Measurements from ENCODE around the gene ADORA2B. TPM values are rescaled to one million over a fixed set of nuclear protein-coding genes. Genes with fewer than 3 reads are reported as not detected.

The ADORA2B gene
- total RNA-seq, 1 donor from 2014 or later, result 1.9 TPM

DNA sequence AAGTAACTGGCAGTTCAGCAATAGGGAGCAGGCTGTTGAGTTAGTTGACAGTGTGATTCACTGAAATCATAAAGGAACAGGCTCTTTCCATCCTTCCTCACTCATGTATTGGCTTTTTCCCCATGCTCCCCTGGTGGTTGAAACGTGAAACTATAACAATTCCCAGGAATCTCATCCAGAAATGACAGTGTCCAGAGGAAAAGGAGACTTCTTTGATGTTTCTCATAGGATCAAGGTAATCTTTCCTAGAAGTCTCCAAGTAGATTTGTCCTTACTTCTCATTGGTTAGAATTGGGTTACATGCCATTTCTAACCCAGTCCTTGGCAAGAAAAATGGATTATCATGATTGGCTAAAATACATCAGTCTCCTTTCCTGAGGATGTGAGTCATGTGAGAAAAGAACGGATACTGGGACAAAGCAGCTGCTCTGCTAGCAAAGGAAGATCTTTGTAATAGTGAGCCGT lies 69.0 kb downstream of the ADORA2B start:
- Mint-ChIP-seq H3K36me3 (peaks cover 26% of the 10 kb centered on the region), H3K9me3 (no peaks in the 10 kb centered on the region), H3K27me3 (ENCODE audit: insufficient read depth, low read depth) (no peaks in the 10 kb centered on the region), H3K4me1 (no peaks in the 10 kb centered on the region), H3K27ac (no peak overlapping the region), H3K4me3 (no peak overlapping the region)
- DNase-seq (ENCODE audit: low spot score), result peak; percentile 24
- Histone ChIP-seq H3K27me3 (no peaks in the 10 kb centered on the region), H2AFZ (replicated peaks) (no peak overlapping the region), H3K9me3 (ENCODE audit: low read depth) (no peaks in the 10 kb centered on the region), H3K4me2 (no peak overlapping the region), H3K79me2 (ENCODE audit: low read depth) (peaks cover 25% of the 10 kb centered on the region), H3F3A (ENCODE audit: low read depth) (no peaks in the 10 kb centered on the region), H3K4me1 (no peaks in the 10 kb centered on the region), H4K20me1 (ENCODE audit: low read depth) (peaks cover 7% of the 10 kb centered on the region), H3K27ac (no peak overlapping the region), H3K36me3 (peaks cover 16% of the 10 kb centered on the region), H3K9ac (no peak overlapping the region), H3K4me3 (no peak overlapping the region)
- TF ChIP-seq EZH2phosphoT487 (IDR thresholded peaks at IDR 0.05) (no peak), EZH2 (IDR thresholded peaks at IDR 0.05) (no peak)
- TF ChIP-seq, protein P1, sequence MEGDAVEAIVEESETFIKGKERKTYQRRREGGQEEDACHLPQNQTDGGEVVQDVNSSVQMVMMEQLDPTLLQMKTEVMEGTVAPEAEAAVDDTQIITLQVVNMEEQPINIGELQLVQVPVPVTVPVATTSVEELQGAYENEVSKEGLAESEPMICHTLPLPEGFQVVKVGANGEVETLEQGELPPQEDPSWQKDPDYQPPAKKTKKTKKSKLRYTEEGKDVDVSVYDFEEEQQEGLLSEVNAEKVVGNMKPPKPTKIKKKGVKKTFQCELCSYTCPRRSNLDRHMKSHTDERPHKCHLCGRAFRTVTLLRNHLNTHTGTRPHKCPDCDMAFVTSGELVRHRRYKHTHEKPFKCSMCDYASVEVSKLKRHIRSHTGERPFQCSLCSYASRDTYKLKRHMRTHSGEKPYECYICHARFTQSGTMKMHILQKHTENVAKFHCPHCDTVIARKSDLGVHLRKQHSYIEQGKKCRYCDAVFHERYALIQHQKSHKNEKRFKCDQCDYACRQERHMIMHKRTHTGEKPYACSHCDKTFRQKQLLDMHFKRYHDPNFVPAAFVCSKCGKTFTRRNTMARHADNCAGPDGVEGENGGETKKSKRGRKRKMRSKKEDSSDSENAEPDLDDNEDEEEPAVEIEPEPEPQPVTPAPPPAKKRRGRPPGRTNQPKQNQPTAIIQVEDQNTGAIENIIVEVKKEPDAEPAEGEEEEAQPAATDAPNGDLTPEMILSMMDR (IDR thresholded peaks at IDR 0.05), result peak; percentile 53

DNA sequence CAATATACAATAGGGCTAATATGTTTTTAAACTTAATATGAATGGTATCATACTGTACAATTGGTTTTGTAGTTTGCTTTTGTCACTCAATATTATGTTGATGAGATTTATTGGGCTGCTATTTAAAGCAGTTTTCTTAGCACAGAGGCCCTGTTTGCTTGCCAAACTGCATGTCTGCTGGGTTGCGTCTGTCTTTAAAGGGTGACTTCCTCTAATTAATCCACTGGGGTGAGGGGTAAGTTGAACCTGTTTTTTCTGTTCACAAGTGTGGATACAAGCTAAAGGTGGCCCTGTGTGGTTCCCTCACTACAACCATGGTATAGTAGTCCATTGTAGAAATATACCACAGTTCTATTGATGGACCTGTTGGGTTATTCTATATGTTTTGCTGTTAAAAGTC lies 74.4 kb downstream of the ADORA2B start:
- no peak overlapping the region for H3K27ac Mint-ChIP-seq
- peaks cover 20% of the 10 kb centered on the region for H3K36me3 ChIP-seq
- H3K9me3 Mint-ChIP-seq, result no peaks in the 10 kb centered on the region
- no peaks in the 10 kb centered on the region for H3K4me1 Mint-ChIP-seq
- H3K9me3 ChIP-seq (ENCODE audit: low read depth), result no peaks in the 10 kb centered on the region
- peaks cover 31% of the 10 kb centered on the region for H3K79me2 ChIP-seq (ENCODE audit: low read depth)
- no peak for TF ChIP-seq EZH2phosphoT487 (IDR thresholded peaks at IDR 0.05)
- peaks cover 38% of the 10 kb centered on the region for H3K36me3 Mint-ChIP-seq
- H3K4me2 ChIP-seq, result no peak overlapping the region
- H2AFZ ChIP-seq (replicated peaks), result no peak overlapping the region
- no peaks in the 10 kb centered on the region for H3F3A ChIP-seq (ENCODE audit: low read depth)
- H3K4me3 Mint-ChIP-seq, result no peak overlapping the region
- no peaks in the 10 kb centered on the region for H3K4me1 ChIP-seq
- no peak for DNase-seq (ENCODE audit: low spot score)
- no peaks in the 10 kb centered on the region for H3K27me3 ChIP-seq
- no peak overlapping the region for H3K9ac ChIP-seq
- no peaks in the 10 kb centered on the region for H4K20me1 ChIP-seq (ENCODE audit: low read depth)
- H3K27ac ChIP-seq, result no peak overlapping the region
- H3K4me3 ChIP-seq, result no peak overlapping the region
- H3K27me3 Mint-ChIP-seq (ENCODE audit: insufficient read depth, low read depth), result no peaks in the 10 kb centered on the region

DNA sequence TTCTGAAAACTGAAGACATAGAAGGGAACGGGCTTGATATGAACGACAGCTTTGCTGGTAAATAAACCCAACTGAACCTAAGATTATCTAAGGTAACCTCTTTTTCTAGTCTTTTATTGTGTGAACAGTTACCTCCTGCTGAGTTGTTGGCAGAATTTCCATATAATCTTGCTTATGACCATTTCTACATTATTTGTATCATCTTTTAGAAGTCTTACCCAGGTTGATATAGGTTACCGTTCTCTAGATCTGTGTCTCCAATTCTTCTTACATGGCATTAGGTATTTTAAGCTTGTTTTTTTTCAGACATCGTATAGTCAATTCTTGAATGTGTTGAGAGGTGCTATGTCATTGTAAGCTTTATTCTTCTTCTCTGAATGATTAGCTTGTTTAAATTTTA lies 79.0 kb downstream of the ADORA2B start:
- H3K36me3 ChIP-seq, result peaks cover 15% of the 10 kb centered on the region
- peaks cover 20% of the 10 kb centered on the region for H3K79me2 ChIP-seq (ENCODE audit: low read depth)
- Mint-ChIP-seq H3K4me1 (no peaks in the 10 kb centered on the region), H3K4me3 (no peak overlapping the region), H3K36me3 (peaks cover 49% of the 10 kb centered on the region), H3K9me3 (no peaks in the 10 kb centered on the region), H3K27ac (no peak overlapping the region), H3K27me3 (ENCODE audit: insufficient read depth, low read depth) (no peaks in the 10 kb centered on the region)
- no peak overlapping the region for H3K4me3 ChIP-seq
- no peak overlapping the region for H3K4me2 ChIP-seq
- TF ChIP-seq, protein P1 (IDR thresholded peaks at IDR 0.05), result no peak
- TF ChIP-seq EZH2 (IDR thresholded peaks at IDR 0.05) (no peak), EZH2phosphoT487 (IDR thresholded peaks at IDR 0.05) (no peak)
- no peaks in the 10 kb centered on the region for H3K4me1 ChIP-seq
- H4K20me1 ChIP-seq (ENCODE audit: low read depth), result no peaks in the 10 kb centered on the region
- H3K9ac ChIP-seq, result no peak overlapping the region
- no peaks in the 10 kb centered on the region for H3K27me3 ChIP-seq
- no peak for DNase-seq (ENCODE audit: low spot score)
- no peak overlapping the region for H3K27ac ChIP-seq
- no peak overlapping the region for H2AFZ ChIP-seq (replicated peaks)
- no peaks in the 10 kb centered on the region for H3K9me3 ChIP-seq (ENCODE audit: low read depth)
- H3F3A ChIP-seq (ENCODE audit: low read depth), result no peaks in the 10 kb centered on the region

DNA sequence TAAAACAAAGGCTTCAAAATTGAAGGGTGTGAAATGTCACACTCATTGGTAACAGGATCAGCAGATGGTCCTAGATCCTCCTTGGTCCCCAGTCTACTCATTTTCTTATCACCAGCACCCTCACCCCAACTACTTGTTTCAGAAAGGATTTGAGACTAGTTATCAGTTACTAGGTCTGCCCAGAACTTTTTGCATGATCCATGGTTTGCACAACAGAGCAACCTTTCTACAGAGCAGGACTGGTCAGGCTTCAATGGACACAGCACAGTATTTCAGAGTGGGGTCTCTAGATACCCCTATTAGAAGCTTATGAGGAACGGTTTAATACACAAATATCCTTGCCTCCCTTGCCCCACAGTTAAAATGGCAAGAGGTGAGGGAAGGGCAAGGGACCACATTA lies 80.3 kb downstream of the ADORA2B start:
- Histone ChIP-seq H2AFZ (replicated peaks) (no peak overlapping the region), H3K4me1 (no peaks in the 10 kb centered on the region), H4K20me1 (ENCODE audit: low read depth) (no peaks in the 10 kb centered on the region), H3K27me3 (no peaks in the 10 kb centered on the region), H3K9me3 (ENCODE audit: low read depth) (no peaks in the 10 kb centered on the region), H3K79me2 (ENCODE audit: low read depth) (peaks cover 16% of the 10 kb centered on the region), H3K9ac (no peak overlapping the region), H3K36me3 (peaks cover 15% of the 10 kb centered on the region), H3K27ac (no peak overlapping the region), H3K4me2 (no peak overlapping the region), H3K4me3 (no peak overlapping the region), H3F3A (ENCODE audit: low read depth) (no peaks in the 10 kb centered on the region)
- Mint-ChIP-seq H3K4me3 (no peak overlapping the region), H3K4me1 (no peaks in the 10 kb centered on the region), H3K36me3 (peaks cover 53% of the 10 kb centered on the region), H3K9me3 (no peaks in the 10 kb centered on the region), H3K27me3 (ENCODE audit: insufficient read depth, low read depth) (no peaks in the 10 kb centered on the region), H3K27ac (peak overlapping the region; percentile 61)
- TF ChIP-seq EZH2phosphoT487 (IDR thresholded peaks at IDR 0.05) (no peak), EZH2 (IDR thresholded peaks at IDR 0.05) (no peak)
- TF ChIP-seq, protein P1 (IDR thresholded peaks at IDR 0.05), result no peak
- no peak for DNase-seq (ENCODE audit: low spot score)

Other genes with a start within 250 kb of the ADORA2B start
- 125 and 216 TPM in 2 replicates for gene ZNF286A, start 245.4 kb upstream of the ADORA2B start, total RNA-seq (ENCODE audit: low replicate concordance)
- gene TBC1D26, start 212.8 kb upstream of the ADORA2B start, total RNA-seq (ENCODE audit: low replicate concordance), result 0.58 and 4.4 TPM in 2 replicates
- gene ZSWIM7, start 54.6 kb downstream of the ADORA2B start, total RNA-seq (ENCODE audit: low replicate concordance), result 36.2 and 43.9 TPM in 2 replicates
- gene TTC19, start 54.7 kb downstream of the ADORA2B start, total RNA-seq (ENCODE audit: low replicate concordance), result 47.1 and 52.9 TPM in 2 replicates

Measured in neural progenitor cell (in vitro differentiated cells).